Thoracic aorta (tissue), 2 donors: ENCODE results near the gene PODNL1. TPM values are rescaled to one million over a fixed set of nuclear protein-coding genes. Genes with fewer than 3 reads are reported as not detected.

ENCODE experiments used
- ATAC-seq: fragments of 150-250 bp; one replicate; pipeline ENCODE4 v1.8.0; 2017; ENCODE audit warnings: low read depth; ENCODE audit not compliant: insufficient number of reproducible peaks, low FRiP score
- DNase-seq: peaks from one replicate; pipeline ENCODE4 v3.0.0-alpha.2; 2020; ENCODE audit warnings: low spot score
- H3K27ac ChIP-seq, 2 donors: fragments of 200-600 bp; sonication (generic); 1 replicate in 1 of 2; 2 replicates in 1 of 2; pipeline ENCODE4 v1.5.1; 2016; ENCODE audit warnings: mild to moderate bottlenecking in 2 of 2, moderate library complexity in 2 of 2
- H3K27me3 ChIP-seq: fragments of 200-600 bp; sonication (generic); replicated peaks from 2 replicates; pipeline ENCODE4 v1.6.0; 2016; ENCODE audit warnings: mild to moderate bottlenecking; ENCODE audit not compliant: insufficient read depth
- H3K36me3 ChIP-seq: fragments of 200-600 bp; sonication (generic); one replicate; pipeline ENCODE4 v1.5.1; 2016
- H3K4me1 ChIP-seq, 2 donors: fragments of 200-600 bp; sonication (generic); 1 replicate in 1 of 2; 2 replicates in 1 of 2; pipeline versions ENCODE4 v1.5.1 to v1.6.0; 2016; ENCODE audit warnings: low read depth in 2 of 2, mild to moderate bottlenecking in 1 of 2; ENCODE audit not compliant: control insufficient read depth in 1 of 2
- H3K4me3 ChIP-seq: fragments of 200-600 bp; sonication (generic); 2 replicates; pipeline ENCODE4 v1.5.1; 2016; ENCODE audit warnings: mild to moderate bottlenecking
- H3K9me3 ChIP-seq: fragments of 200-600 bp; sonication (generic); 2 replicates; pipeline ENCODE4 v1.5.1; 2016
- CTCF ChIP-seq: fragments of 200-600 bp; sonication (generic); IDR thresholded peaks from one replicate; pipeline ENCODE4 v1.5.1; 2019; ENCODE audit warnings: antibody characterized with exemption
- total RNA-seq, 2 donors: library from RNA; depleted of rRNA; stranded (reverse); fragments of >200 nt; gene quantifications; one replicate each; pipeline versions ENCODE4 v1.1.0 to v1.2.3, GENCODE V29; 2016

Gene PODNL1
- total RNA-seq, 2 donors from 2014 or later = 3.5 to 9.9 TPM

- no peak overlapping the region for H3K27ac ChIP-seq
- no peak for TF ChIP-seq CTCF
- ATAC-seq (no peak), DNase-seq (no peak)
- H3K9me3 ChIP-seq = no peaks in the 10 kb centered on the region
- H3K4me3 ChIP-seq = no peak overlapping the region
- H3K36me3 ChIP-seq = no peaks in the 10 kb centered on the region
- no peaks in the 10 kb centered on the region for H3K27me3 ChIP-seq
- peaks cover 8 to 18% of the 10 kb centered on the region in 2 donors for H3K4me1 ChIP-seq
These were observed 55.8 kb downstream of the PODNL1 start for GRCh38 chr19:13882419-13882795.

GRCh38 chr19:13881692-13882418, 56.4 kb downstream of the PODNL1 start:
- H3K27me3 ChIP-seq = no peaks in the 10 kb centered on the region
- no peak for DNase-seq
- no peaks in the 10 kb centered on the region for H3K9me3 ChIP-seq
- no peak overlapping the region for H3K4me3 ChIP-seq
- no peak for ATAC-seq
- H3K27ac ChIP-seq = peak overlapping the region; percentile 83 to 89
- H3K36me3 ChIP-seq = no peaks in the 10 kb centered on the region
- no peak for TF ChIP-seq CTCF
- H3K4me1 ChIP-seq = peaks cover 8 to 18% of the 10 kb centered on the region in 2 donors

- Histone ChIP-seq H3K36me3 (no peaks in the 10 kb centered on the region), H3K4me1 (peaks cover 8 to 18% of the 10 kb centered on the region in 2 donors), H3K9me3 (no peaks in the 10 kb centered on the region), H3K4me3 (no peak overlapping the region), H3K27me3 (no peaks in the 10 kb centered on the region), H3K27ac (peak overlapping the region; percentile 83 to 89)
- DNase-seq (no peak), ATAC-seq (no peak)
- TF ChIP-seq CTCF = no peak
These were observed 56.9 kb downstream of the PODNL1 start for GRCh38 chr19:13881251-13881691.

Other genes with a start within 250 kb of the PODNL1 start
- gene MRI1, start 173.9 kb downstream of the PODNL1 start, total RNA-seq = 10 to 100 TPM; 54.6 to 63.0 TPM
- gene C19orf53, start 164.0 kb downstream of the PODNL1 start, total RNA-seq = 100 to 1,000 TPM; 114 to 128 TPM
- 10 to 100 TPM in 1 of 2 donors, 1 to 10 TPM in 1; 9.5 to 11.8 TPM for gene ZSWIM4, start 143.0 kb downstream of the PODNL1 start, total RNA-seq
- not detected for gene NANOS3, start 61.3 kb downstream of the PODNL1 start, total RNA-seq
- gene BRME1, start 32.3 kb downstream of the PODNL1 start, total RNA-seq = 1 to 10 TPM in 1 of 2 donors, not detected in 1; 3.7 TPM
- gene CC2D1A, start 32.2 kb downstream of the PODNL1 start, total RNA-seq = 10 to 100 TPM; 29.5 to 38.7 TPM
- 10 to 100 TPM; 12.6 to 31.4 TPM for gene DCAF15, start 14.1 kb upstream of the PODNL1 start, total RNA-seq
- gene RFX1, start 67.9 kb upstream of the PODNL1 start, total RNA-seq = 1 to 10 TPM; 3.0 to 5.7 TPM
- gene RLN3, start 89.7 kb upstream of the PODNL1 start, total RNA-seq = not detected
- 1 to 10 TPM; 1.1 to 5.3 TPM for gene IL27RA, start 93.3 kb upstream of the PODNL1 start, total RNA-seq
- gene PALM3, start 123.7 kb upstream of the PODNL1 start, total RNA-seq = not detected
- gene MISP3, start 134.4 kb upstream of the PODNL1 start, total RNA-seq = 1 to 10 TPM; 1.7 to 2.7 TPM
- gene C19orf67, start 147.4 kb upstream of the PODNL1 start, total RNA-seq = not detected
- gene SAMD1, start 152.3 kb upstream of the PODNL1 start, total RNA-seq = 10 to 100 TPM in 1 of 2 donors, 1 to 10 TPM in 1; 8.9 to 27.5 TPM
- gene PRKACA, start 179.3 kb upstream of the PODNL1 start, total RNA-seq = 100 to 1,000 TPM in 1 of 2 donors, 10 to 100 TPM in 1; 93.2 to 107 TPM
- 1 to 10 TPM in 1 of 2 donors, under 1 TPM in 1; 0.14 to 1.1 TPM for gene ASF1B, start 198.2 kb upstream of the PODNL1 start, total RNA-seq